Femur (tissue), 1 donor: ENCODE results near the gene CTAG1A.
"Not testable (repeated sequence)": the region's sequence is repeated elsewhere in the genome, so short reads cannot be mapped to it uniquely, and the experiment has no call there.

Experiments
- DNase-seq: peaks from one replicate; pipeline ENCODE4 v3.0.0-alpha.2; 2017

Gene CTAG1A

GRCh38 chrX:154584585-154585183 is at the start of gene CTAG1A:
CTAG1A (plus strand) TSS chrX:154585133; CDS start chrX:154585207, 74 bp downstream.
- not testable (repeated sequence) for DNase-seq

- no peak for DNase-seq
These were observed 49.0 kb upstream of the CTAG1A start for GRCh38 chrX:154535892-154536291.

- no peak for DNase-seq
These were observed 45.9 kb upstream of the CTAG1A start for GRCh38 chrX:154539077-154539476.

- DNase-seq: not testable (repeated sequence)
These were observed 44.6 kb upstream of the CTAG1A start for GRCh38 chrX:154540365-154540764.

GRCh38 chrX:154540897-154541535 is 43.9 kb upstream of the CTAG1A start:
- no peak for DNase-seq

GRCh38 chrX:154541589-154541895 is 43.4 kb upstream of the CTAG1A start:
- DNase-seq: no peak

- DNase-seq: peak; percentile 65
These were observed 42.8 kb upstream of the CTAG1A start for GRCh38 chrX:154541896-154542722.

- DNase-seq: no peak
These were observed 42.1 kb upstream of the CTAG1A start for GRCh38 chrX:154542723-154543424.

GRCh38 chrX:154545673-154546274 is 39.2 kb upstream of the CTAG1A start:
- DNase-seq: no peak

GRCh38 chrX:154546354-154547244 is 38.3 kb upstream of the CTAG1A start, which contains the start of gene G6PD:
G6PD (minus strand) TSS chrX:154546846; CDS start chrX:154546155, 691 bp downstream.
- no peak for DNase-seq

GRCh38 chrX:154547245-154548027 is 37.5 kb upstream of the CTAG1A start, which contains the start of gene IKBKG:
IKBKG (plus strand) TSS chrX:154547620; CDS start chrX:154552003, 4,383 bp downstream.
- peak; percentile 94 for DNase-seq

GRCh38 chrX:154548028-154548316 is 37.0 kb upstream of the CTAG1A start:
- DNase-seq: no peak

GRCh38 chrX:154549766-154550165 is 35.2 kb upstream of the CTAG1A start:
- DNase-seq: no peak

GRCh38 chrX:154552112-154552806 is 32.7 kb upstream of the CTAG1A start:
- DNase-seq: not testable (repeated sequence)

GRCh38 chrX:154558060-154558690 is 26.8 kb upstream of the CTAG1A start:
- DNase-seq: not testable (repeated sequence)

- DNase-seq: not testable (repeated sequence)
These were observed 26.0 kb upstream of the CTAG1A start for GRCh38 chrX:154558896-154559295.

GRCh38 chrX:154560326-154560725 is 24.6 kb upstream of the CTAG1A start:
- DNase-seq: not testable (repeated sequence)

- DNase-seq: not testable (repeated sequence)
These were observed 22.6 kb upstream of the CTAG1A start for GRCh38 chrX:154562295-154562694.

- DNase-seq: not testable (repeated sequence)
These were observed 14.6 kb upstream of the CTAG1A start for GRCh38 chrX:154570361-154570760.

GRCh38 chrX:154573061-154573460 is 11.9 kb upstream of the CTAG1A start:
- not testable (repeated sequence) for DNase-seq
